ENCODE measurements around the gene ARID1B. TPM values are rescaled to one million over a fixed set of nuclear protein-coding genes. Genes with fewer than 3 reads are reported as not detected.

ARID1B gene
- total RNA-seq, 1 donor from 2014 or later = 87.4 TPM

DNA sequence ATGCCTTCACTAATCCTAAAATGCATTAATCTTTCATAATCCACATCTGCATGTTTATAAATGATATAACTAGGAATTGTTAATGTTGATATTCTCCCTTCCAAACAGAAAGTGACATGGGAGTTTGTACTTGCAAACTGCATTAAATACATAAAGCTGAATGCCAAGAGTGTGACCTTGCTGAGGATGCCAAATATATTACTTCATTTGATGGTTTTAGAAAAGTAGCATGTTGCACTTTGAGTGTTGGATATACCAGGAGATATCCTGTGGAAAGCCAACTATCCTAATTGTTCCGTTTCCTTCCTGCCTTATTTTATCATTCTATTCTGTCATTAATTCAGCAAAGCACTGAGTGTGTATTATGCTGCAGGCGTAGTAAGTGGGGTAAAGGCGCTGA, 316.4 kb downstream of the ARID1B start:
- DNase-seq (ENCODE audit: low spot score) = no peak

DNA sequence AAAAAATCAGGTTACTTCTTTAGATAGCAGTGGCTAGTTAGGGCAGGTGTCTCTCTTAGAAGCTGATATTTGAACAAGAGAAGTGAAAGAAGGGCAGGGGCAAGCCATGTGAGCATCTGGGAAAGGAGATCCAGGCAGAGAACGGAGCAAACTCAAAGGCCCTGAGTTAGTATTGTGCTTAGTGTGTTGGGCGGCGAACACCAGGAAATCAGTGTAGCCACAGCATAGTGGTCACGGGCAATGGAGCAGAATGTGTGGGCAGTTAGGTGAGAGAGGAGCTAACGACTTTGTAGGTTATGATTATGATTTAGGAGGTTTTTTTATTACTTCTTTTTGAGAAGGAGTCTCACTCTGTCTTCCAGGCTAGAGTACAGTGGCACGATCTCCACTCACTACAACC, 316.9 kb downstream of the ARID1B start:
- DNase-seq (ENCODE audit: low spot score) = no peak

DNA sequence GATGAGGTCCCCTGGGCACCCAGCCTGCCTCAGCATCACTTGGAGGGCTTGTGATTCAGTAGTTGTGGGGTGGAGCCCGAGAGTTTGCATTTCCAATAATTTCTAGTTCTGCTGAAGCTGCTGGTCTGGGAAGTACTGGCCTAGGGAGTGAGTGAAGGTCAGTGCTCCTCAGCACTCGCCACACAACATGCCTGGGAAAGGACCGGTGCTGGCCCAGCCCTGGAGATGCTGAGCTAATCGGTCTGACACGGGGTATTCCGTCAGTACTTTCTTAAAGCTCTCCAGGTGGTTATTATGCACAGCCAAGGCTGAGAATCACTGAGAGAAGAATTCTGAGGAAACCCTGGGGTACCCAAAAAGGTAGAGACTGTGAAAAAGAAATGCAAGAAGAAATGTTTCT, 317.9 kb downstream of the ARID1B start:
- DNase-seq (ENCODE audit: low spot score) = no peak

DNA sequence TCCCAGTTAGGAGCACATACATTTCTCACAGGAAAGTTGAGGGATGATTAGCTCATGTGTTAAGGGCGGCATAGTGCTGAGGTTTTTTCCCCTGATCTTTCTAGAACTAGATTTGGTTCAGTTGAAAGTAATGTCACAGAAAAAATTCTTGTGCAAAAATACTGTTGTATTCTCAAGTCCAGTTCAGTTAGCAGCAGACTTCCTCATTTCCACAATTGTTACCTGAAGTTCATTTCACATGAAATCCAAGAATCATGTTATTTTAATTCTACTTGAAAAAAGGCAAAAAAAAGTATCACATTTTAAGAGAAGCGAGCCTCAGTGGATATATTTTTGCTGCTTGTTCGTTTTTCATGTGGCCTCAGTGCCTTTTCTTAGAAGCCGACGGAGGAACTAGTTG, 318.4 kb downstream of the ARID1B start:
- no peak for DNase-seq (ENCODE audit: low spot score)

DNA sequence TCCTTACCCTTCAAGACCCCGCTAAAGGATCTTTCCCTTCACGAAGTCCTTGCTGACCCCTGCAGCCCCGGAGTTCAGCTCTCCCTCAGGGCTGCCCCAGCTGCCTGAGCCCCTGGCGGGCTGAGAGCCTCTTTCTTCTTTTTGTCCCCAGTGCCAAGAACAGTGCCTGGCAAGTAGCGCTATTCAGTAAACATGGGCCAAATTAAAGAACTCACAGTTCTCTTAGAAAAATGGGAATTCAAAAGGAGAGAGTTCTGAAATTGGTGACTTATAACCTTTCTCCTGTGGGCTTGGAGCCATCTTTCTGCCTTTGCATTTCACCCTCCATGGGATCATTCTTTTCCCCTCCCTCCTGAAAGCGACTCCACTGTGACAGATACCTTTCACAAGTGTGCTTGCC, 318.9 kb downstream of the ARID1B start:
- DNase-seq (ENCODE audit: low spot score) = no peak

DNA sequence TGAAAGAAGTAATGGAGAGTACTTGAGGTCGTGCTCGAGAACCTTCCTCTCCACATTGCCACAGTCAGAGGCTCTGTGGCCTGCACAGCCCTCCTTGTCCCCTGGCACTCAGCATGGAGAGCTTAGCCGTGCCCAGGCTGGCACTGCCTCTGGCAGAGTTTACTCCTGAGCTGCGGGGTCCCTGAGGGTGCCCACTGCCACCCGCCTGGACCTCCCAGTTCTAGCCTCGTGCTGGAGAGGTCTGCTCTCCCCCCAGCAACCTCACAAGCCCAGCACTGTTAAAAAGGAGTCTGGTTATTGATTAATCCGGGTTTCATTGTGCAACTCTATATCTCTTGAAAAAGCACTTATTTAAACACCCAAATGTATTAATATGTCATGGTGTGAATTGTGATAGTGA, 319.3 kb downstream of the ARID1B start:
- no peak for DNase-seq (ENCODE audit: low spot score)

DNA sequence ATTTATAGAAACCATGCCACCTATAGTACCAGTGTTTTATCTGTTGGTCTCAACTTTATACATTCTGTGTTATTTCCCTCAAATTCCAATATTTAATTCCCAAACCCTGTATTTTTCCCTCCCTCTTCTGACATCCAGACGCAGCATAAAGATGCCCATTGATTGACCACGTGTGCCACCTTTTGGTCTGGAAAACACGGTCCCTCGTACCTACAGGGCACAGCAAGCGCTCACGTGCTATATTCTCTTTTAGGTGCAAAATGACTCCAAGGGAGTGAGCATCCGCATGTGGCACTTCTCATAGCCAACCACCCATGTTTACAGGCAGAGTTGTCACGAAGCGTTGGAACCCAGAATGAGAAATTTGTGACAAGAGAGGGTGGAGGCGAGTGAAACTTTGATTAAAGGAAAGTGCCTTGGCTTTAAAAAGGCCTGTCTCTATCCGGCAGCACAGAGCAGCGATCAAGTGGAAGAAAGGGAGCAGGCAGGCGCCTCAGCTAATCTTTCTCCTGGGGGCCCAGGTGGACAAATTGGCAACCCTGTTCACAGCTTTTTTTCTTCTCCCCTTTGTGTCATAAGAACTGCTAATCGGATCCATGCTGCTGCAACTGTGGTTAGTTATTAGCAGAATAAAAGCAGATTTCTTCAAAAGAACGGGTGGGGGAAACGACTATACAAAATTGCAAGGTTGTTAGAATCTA, 320.2 kb downstream of the ARID1B start:
- no peak for DNase-seq (ENCODE audit: low spot score)

DNA sequence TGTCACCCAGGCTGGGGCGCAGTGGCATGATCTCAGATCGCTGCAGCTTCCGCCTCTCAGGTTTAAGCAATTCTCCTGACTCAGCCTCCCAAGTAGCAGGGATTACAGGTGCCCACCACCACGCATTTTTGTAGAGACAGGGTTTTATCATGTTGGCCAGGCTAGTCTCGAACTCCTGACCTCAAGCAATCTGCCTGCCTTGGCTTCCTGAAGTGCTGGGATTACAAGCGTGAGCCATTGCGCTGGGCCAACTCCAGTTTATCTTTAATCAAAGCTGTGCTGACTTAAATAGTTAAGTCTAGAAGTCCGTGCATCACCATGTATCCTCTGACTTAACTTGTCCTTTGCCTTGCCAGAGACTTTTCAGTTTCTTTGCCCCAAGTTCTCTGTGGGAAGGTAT, 321.8 kb downstream of the ARID1B start:
- DNase-seq (ENCODE audit: low spot score) = no peak

DNA sequence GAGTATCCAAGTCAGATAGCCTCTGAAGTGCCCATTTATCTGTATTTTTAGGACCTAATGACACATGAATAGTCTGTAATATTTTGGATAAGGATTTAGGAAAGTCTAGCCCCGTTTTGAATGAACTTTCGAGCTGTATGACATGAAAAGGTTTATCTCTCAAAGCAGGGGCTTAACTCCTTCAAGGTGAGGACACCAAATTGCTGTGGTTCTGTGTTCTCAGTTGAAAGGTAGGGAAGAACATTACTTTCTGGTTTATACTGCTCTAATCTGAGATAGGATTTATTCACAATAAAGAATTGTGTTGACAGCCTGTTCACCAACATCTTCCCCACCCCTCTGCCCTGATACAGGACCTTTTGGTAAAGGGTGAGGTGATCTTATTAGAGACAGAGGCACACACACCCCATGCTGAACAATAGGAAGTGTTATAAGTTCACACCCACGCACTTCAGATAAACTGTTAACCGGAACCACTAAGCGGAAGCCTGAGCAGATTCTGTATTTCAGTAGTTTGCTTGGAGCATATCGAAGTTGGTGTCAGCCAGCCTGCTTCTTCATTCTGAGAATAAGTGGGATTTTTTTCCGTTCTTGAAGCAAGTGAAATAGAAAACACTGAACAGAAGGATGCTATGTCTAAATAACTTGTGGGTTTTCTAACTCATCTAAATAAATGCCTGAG, 322.9 kb downstream of the ARID1B start:
- DNase-seq (ENCODE audit: low spot score) = no peak

DNA sequence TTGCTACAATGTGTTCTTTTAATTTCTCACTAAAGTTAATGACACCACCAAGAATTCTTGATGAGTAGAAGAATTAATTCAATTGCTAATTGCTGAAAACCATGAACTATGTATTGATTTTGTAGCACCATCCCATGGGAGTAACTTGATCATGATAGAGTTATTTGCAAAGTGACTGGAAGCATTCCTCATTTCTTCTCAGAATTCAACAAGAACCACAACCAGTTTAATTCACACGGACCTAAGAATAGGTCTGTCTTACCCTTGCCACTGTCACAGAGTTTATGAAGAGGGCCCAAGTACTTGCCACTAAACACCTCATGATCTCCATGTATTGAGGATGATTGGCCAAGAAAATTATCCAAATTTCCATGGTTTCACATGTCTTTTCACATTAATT, 324.0 kb downstream of the ARID1B start:
- DNase-seq (ENCODE audit: low spot score) = no peak

DNA sequence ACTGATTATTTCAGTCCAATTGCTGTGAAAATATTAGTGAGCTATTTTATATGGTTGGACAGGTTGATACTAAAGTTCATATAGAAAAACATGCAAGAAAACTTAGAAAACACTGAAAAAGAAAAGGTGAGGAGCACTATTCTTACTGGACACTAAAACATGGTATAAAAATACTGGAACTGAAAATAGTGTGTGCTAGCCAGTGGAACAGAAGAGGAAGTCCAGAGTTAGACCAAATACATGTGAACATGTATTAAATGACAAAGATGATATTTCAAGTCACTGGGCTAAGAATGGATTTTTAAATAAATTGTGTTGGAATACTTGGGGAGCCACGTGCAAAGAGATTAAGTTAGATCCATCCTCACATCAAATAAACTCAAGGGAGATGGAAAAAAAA, 327.6 kb downstream of the ARID1B start:
- DNase-seq (ENCODE audit: low spot score) = no peak

DNA sequence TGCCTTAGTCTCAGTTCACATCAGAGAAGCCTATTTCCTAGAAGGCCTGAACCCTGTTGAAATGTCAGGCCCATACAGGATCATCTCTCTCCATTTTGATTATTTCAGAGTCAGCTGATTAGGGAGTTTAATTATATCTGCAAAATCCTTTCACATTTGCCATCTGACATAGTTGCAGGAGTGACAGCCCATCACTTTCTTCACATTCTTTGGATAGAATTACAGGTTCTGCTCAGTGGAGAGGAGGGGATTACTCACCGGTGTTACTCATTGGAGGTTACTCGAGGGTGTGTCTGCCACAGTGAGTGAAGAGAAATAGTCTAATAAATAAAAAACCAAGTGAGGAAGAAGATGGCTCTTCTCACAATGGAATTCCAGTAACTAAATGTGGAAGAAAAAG, 329.3 kb downstream of the ARID1B start:
- DNase-seq (ENCODE audit: low spot score) = no peak

DNA sequence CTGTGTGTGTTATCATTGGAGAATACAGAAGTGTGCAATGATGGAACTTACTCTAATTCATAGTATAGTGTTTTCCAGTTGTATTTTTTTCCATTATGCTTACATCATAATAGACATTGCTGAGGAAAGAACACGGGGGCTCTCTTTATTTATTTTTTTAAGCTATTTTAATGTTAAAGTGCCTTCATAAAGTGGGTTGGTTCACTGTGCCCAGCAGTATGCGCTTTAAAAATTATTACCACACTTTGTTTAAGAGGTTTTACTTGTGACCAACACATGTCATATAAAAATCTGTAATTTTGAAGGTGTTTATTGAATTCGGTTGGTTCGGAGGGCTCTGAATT, 330.4 kb downstream of the ARID1B start:
- no peak for DNase-seq (ENCODE audit: low spot score)

DNA sequence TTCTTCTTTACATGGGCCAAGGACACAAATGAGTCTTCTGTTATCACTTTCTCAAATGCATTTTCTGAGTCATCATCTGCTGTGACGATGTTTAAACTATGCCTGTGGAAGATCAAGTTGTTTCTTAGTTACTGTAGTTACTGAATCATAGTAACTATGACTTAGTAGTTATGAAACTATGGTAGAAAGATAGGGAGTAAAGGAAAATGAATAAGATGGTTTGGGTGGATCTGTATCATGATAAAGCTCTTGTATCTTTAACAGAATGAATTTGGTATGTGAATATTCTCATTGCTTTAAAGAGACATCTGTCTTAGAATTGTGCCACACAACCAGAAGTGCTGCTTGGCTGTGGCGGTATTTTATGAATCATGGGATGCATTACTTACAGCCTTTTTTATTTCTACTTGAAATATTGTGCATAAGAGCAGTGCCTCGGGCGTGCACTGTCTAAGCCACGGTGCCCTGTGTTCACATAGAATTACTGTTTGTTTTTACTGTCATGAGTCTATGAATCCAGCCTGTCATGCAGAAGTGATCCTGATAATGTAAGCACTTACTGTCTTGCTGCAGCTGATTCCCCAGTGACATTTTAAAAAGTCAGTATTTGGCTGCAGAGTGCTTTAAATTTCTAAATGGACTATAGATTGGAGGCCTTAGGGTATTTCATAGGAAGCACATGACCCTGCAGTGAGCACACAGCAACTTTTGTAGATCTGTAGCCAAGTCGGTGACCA, 330.9 kb downstream of the ARID1B start:
- DNase-seq (ENCODE audit: low spot score) = no peak

DNA sequence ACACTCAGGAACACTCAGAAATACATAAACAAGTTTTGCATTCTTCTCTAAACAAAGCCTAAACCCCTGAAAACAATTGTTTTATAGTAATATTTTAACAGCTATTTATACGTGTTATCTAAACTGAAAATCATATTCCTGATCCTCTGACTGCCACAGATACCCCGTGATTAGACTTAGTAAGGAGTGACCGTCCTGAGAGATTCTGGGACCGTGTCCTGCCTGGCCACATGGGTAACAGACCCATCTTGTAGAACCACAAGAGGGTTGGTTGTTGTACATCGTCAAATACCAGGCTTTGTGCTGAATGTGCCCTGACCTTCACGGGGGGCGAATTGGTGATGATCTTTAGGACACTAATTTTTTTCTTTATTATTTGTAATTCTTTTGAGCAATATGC, 331.7 kb downstream of the ARID1B start:
- DNase-seq (ENCODE audit: low spot score) = no peak

DNA sequence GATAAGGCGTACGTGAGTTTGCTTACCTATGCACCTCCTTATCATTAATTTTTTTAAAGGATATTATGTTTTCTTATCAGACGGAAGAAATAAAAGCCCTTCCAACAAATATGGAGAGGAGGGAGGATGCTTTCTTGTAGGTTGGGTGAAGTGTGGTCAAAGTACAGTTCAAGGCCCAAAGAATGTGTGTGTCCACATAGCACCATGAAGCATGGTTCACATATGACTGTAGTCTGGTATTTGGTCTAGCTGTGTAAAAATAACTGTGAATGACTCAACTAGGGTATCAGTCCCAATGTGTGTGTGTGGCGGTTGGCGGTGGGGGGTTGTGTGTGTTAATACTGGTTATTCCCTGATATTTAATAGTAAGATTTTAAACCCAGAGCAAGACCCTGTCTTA, 333.4 kb downstream of the ARID1B start:
- no peak for DNase-seq (ENCODE audit: low spot score)

DNA sequence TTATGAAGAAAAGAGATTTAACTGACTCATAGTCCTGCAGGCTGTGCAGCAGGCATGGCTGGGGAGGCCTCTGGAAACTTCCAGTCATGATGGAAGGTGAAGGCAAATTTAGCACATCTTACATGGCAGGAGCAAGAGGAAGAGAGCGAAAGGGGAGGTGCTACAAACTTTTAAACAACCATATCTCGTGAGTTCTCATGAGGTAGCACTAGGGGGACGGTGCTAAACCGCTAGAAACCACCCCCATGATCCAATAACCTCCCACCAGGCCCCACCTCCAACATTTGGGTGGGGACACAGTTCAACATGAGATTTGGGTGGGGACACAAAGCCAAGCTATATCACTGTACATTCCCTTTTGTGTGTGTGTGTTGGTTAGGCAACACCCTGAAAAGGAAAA, 336.2 kb downstream of the ARID1B start:
- no peak for DNase-seq (ENCODE audit: low spot score)

DNA sequence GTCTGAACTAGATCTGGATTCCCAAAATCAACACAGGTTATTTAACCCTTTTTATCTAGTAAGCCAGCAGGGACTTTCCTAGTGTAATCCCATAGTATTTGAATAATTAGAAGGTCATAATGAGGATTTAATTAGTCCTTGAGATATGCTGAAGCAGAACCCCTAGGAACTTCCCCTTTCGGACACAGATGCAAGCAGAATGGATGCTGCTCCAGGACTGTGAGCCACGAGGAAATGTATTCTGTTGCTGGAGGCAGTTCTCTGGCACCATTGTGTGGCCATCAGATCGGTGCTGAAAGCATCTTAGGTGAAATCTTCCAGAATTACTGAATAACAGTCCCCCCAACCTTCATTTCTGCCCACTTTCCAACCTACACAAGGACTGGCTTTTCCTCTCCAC, 339.2 kb downstream of the ARID1B start:
- no peak for DNase-seq (ENCODE audit: low spot score)

DNA sequence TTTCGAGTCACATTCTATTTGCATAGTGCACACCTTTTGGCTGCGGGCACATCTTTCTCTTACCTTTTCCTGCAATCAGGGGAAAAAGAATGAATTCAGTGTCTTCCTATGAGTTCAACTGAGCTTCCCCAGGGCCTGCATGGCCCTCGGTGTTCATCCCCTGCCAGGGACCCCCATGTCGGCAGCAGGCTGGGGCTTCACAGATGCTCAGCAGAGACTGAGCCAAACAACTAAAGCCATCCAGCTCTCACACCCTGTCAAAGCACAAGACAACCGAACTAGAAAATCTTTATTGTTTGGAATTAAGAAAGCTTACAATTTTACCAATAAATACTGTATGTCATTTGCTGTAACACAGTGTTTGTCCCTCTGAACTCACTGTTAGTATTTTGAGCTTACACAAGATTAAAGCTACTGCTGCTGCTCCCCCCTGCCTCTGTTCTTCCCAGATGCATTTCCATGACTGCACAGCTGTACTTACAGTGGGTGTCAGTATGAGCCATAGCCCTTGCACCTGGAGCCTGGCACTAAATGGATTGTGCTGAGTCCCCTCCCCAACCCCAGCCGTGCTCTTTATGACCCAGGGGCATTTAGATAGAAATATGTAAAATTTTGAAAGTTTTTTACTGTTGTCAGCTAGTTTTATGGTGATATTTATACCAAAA, 340.4 kb downstream of the ARID1B start:
- DNase-seq (ENCODE audit: low spot score) = no peak

DNA sequence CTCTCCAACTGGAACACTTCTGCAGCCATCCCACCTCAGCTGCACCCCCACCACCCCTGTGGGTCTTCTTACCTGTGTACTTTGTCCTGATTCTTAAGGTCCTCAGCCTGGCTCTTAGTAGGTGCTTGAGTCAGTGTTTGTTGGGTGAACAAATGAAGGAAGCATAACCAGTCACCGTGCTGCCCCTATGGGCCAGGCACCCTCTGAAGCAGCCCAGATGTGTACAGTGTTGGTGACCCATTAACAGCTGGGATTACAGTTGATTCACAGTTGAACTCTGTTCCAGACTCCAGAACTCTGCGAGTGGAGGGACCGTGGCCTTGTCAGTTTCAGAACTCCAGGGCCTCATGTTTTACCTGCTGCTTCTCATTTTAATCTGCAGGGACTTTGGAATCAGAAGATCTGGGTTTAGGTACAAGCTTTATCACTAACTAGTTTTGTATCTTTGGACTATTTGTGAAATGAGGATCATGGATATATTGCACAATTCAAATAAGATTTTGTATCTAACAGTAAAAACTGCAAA, 342.4 kb downstream of the ARID1B start:
- DNase-seq (ENCODE audit: low spot score) = no peak

DNA sequence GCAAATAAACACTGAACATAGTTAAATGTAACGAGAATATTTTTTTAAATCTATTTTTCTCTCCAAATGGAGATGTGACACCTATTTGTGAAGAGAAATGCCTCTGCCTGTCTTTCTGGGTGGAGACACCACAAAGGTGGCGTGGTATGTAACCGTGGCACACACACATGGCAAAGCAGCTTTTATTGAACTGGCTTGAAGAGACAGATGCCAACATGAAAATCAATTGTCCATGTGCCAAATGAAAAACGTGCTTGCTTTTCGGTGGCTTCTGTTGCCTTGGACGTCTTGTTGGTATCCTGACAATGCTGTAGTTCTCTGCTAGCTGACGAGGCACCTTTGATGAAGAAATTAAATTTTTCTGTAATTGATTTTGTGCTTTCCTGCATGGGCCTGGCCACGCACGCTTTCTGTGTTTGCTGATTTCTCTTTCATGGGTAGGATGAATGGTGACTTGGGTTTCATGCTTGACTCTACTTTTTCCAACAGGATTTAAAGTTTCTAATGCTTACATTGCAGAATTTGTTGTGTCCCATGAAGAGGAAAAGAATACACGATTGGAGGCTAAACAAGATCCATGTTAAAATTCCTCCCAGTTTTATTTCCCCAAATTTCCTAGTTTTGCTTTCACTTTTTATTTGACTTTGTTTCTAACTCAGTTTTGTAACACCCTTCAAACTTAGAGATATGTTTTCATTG, 343.5 kb downstream of the ARID1B start:
- DNase-seq (ENCODE audit: low spot score) = no peak

Measured in mesenteric fat pad (tissue), 1 donor.